SW480 (cell line): ENCODE results near the gene HMX1.

Source experiments
- DNase-seq: peaks from one replicate; pipeline ENCODE4 v3.0.0-alpha.2; 2016; ENCODE audit warnings: low spot score

HMX1 gene

DNA sequence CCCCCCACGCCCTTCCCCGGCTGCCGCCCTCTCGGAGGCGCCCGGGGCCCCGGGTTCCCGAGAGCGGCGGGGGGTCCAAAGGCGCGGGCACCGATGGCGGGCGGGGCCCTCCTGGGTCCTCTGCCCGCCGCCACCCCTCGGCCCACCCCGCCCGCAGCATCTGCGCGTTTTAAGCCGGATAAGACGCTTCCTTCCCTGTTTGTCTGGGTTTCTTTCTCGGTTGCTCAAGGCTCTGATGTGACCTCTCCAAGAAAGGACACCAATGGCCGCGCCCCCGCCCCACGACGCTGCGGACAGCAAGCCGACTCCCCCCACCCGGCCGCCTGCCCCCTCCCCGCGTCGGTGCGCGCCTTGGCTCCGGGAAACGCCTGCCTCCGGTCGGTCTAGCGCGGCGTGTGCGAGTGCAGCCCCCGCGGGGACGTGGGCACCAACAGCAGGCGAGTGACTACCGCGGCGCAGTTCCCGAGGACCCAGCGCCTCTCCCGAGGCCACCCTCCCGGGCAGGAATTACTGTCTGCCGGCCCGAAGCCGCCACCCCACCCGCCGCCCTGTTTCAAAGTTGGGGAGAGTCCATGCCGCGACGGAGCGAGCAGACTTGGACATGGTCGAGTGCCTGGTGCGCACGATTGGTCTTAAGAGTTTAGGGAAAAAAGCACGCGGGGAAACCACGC is 21.1 kb upstream of the HMX1 start:
- DNase-seq: no peak

DNA sequence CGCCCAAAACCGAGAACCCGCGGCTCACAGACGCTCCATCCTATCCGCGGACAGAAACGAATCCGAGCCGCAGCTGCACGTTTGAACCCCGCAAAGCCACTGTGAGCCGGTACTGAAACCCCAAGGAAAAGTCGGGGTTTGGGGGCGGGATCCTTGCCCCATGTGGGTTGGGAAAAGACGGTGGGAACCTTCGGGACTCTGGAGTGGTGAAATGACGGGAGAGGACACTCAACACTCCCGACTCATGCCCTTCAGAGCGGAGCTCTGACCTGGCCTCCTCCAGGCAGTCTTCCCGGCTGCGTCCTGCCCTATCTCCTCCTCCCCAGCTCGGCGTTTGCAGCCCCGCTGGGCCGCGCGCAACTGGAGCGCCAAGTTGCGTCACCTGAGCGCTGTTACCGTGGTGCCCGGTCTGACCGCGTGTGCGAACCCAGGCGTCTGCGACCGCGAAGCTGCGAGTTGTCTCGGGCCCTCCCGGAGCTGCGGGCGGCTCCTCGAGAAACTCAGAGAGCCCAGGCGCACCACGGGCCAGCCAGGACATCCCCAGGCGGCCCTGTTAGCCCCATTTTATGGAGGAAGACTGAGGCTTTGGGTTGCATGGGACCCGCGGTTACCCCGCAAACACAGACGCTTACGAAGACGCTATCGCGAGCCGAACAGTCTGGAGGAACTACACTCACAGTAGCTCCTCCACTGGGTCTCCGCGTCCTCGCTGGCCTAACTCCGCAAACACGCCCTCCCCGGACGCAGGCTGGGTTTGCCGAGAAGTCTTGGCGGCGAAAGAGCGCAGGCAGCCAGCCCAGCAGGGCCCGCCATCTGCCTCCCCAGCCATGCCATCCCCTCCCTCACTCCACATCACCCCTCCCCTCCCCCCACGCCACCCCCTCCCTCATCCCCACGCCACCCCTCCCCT is 20.3 kb upstream of the HMX1 start:
- no peak for DNase-seq

DNA sequence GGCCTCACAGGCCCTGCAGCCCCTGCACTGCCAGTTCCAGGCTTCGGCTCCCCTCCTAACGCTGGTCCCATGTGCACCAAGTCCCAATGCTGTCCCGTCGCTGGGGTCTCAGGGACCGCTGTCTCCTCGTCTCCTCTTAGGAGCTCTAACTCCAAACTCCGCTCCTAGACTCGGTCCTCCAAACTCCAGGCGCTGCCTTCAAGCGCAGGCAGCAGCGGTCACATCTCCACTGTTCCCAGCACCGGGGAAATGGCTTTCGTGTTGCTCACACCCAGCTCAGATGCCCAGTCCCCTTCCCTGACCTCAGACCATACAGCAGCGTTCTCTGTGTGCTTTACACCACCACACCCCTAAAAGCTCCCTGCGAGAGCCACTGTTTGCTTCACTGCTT is 19.6 kb upstream of the HMX1 start:
- no peak for DNase-seq

DNA sequence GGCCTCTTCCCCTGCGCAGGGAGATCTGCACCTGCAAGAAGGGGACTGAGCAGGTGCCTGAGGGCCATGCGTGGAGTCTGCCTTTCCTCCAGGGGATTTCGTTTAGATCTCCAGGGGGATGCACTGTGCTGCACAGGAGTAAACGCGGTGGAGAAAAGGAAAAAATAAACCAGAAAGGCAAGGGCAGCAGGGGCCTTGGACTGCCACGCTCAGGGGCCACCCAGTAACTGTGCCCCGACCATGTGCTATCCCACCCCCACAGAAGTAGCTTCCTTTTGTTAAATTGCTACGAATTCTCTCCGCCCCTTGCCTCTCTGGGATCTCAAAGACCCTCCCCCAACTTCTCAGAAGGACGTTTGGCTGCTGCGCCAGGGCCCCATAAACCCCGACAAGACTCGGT is 17.2 kb upstream of the HMX1 start:
- DNase-seq: no peak

DNA sequence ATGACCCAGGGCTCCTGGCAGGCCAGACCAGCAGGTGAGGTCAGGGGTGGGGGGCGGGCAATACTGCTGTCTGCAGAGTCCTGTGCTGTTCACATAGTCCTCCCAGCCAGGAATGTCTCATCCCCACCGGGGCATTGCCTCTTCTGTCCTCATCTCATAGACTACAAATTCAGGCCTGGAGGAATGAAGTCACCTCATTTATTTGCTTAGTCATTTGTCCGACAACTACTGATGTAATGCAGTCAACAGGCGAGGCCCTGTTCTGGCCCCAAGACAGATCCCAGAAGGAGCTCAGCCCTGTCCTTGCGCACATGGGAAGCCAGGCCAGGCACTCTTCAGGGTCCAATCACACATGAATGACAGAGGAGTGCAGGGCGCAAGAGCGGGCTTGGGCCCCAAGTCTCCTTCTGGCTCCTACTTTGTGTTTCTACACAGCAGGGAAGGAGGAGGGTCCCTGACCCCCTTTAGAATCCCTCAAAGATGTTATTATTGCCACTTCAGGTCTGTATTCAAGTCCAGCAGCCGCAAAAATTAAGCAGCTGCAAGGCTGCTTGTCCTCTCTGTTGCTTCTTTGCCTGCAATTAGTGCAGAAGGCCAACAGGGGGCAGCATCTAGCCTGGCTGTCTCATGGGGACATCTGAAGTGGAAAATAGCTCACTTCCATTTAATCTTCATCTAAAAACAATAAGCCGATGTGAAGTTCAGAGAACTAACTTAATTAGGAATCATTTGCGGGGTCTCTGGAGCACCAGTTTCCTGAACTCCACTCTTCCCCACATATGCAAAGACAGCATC is 15.2 kb upstream of the HMX1 start:
- DNase-seq: no peak

DNA sequence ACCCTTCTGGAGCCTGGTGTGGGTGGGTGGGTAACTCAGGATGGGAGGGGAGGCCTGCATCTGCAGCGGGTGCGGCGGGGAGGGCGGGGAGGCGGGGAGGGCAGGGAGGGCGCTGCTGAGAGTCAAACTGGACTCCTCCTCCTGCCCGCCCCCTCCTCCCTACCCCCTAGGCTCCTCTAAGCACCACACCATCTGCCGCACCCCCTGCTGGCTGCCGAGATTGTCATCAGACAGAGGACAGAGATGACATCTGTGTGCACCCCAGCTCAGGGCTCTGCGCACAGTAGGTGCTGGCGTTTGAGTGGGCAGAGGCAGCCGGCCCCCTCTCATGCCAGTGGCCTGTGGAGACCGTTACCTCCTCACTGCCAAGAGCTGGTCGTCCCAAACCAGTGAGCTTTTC is 10.6 kb upstream of the HMX1 start:
- no peak for DNase-seq

DNA sequence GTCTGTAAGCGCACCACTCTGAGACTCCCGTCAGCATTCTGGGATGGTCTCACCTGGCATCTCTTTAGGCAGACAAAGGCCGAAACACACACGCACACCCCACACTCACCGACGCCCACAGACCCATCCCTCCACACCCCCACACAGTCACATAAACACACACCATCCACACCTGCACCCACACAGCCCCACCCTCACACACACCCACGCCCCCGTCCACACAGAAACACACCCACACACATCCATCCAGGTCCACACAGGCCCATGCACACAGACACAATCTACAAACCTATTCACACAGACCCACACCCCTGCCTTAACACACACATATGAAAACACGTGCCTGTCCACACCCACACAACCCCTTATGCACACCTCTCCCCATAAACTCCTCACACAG is 9.2 kb upstream of the HMX1 start:
- DNase-seq: no peak

DNA sequence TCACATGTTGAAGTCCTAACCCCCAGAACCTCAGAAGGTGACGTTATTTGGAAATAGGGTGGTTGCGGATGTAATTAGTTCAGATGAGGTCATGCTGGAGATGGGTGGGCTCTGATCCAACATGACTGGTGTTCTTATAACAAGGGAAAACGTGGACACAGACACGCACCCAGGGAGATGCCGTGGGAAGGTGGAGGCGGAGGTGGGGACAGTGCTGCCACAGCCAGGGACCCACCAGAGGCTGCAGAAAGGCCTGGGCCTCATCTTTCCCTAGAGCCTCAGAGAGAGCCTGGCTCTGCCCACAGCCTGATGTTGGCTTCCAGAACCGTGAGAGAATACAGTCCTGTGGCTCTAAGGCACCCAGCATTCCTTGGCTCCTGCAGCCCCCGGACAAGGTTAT is 7.9 kb upstream of the HMX1 start:
- DNase-seq: no peak

DNA sequence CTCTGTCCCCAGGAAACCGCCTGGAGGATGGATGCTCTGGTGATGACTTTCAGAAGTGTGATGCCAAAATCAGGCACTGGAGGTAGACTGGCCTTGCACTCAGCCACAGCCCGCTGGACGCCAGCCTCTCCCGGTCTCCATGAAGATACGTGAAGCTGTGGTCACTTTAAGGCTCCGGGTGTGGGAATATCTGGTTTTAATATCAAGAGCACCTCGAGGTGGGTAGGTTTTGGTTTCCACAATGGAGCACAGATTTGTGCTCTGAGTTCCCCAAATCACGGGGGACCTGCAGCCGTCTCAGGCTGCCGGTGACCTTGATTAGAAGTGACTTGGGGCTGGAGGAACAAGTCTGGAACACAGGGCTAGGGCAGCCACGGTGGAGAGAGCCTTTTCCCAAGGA is 6.8 kb upstream of the HMX1 start:
- DNase-seq: no peak

DNA sequence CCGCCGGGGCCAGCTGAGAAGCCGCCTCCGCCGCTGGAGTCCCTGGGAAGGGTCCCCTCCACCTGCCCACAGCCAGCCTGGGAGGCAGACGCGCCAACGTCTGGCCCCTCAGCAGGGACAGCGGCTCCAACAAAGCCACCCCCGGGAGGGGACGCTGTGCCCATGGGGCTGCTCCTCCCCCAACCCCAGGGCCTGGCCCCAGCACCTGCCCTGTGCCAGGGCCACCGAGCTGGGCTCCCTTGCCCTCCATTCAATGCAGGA is 6.1 kb upstream of the HMX1 start:
- DNase-seq: no peak

DNA sequence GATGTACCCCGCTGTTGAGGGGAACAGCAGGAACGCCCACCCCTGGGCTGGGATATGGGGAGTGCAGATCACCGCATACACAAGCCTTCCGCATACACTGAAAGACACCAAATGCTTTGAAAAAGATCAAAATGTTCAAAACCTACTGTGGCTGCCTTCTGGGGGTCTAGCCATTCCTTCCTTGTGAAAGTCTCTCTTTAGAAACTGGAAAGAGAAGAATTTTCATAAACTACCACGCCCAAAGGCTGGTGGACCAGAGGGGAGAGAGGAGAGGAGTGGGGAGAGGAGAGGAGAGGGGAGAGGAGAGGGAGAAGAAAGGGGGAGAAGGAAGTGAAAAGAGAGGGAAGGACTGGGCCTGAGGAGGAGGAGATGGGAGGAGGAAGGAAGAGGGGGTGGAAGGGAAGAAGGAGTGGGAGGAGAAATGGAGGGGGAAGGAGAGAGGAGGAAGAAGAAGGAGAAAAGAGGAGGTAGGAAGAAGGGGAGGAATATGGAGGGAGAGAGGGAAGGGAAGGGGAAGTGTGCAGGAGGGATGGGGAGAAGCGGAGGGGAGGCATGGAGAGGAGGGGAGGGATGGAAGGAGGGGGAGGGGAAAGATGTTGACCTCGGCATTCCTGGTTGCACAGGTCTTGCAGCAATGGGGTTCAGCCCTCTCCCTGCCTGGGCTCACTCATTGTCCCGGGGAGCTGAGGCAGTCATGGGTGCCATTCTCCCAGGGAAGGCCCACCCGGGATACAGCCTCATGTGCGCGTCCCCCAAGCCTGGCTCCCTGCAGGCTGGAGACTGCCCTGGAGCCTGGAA is 5.5 kb upstream of the HMX1 start:
- no peak for DNase-seq

DNA sequence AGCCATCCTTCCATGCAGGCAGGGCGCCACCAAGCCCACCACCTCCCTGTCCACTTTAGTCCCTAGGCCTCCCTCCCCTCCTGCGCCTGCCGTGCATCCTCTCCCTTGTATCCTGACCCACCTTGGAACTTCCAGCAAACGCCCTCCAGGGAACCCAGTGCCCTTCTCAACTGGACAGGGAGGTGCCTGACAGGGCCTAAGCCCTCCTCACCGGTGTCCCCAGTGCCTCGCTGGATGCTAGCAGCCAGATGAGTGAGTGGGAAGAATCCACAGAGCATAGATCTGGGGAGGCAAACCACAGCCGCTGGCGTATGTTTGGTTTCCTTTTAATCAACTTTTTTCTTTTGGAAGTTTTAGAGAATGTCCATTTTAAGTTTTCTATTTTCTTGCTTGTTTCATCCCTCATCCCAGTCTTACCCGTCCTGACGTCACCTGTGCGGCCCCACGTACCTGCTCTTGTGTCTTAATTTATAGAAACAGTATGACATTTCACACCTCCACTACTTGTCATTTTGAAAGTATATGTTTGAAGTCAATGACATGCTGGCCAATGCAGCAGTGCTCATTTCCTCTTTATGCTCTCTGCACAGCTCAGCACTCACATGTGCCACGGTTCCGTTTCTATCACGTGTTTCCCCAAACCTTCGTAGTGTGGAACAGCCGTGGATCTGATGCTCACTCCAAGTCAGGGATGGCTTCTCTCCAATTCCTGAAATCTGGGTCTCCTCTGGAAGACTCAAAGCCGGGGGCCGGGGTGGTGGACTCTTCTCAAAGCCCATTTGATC is 3.4 kb upstream of the HMX1 start:
- no peak for DNase-seq

DNA sequence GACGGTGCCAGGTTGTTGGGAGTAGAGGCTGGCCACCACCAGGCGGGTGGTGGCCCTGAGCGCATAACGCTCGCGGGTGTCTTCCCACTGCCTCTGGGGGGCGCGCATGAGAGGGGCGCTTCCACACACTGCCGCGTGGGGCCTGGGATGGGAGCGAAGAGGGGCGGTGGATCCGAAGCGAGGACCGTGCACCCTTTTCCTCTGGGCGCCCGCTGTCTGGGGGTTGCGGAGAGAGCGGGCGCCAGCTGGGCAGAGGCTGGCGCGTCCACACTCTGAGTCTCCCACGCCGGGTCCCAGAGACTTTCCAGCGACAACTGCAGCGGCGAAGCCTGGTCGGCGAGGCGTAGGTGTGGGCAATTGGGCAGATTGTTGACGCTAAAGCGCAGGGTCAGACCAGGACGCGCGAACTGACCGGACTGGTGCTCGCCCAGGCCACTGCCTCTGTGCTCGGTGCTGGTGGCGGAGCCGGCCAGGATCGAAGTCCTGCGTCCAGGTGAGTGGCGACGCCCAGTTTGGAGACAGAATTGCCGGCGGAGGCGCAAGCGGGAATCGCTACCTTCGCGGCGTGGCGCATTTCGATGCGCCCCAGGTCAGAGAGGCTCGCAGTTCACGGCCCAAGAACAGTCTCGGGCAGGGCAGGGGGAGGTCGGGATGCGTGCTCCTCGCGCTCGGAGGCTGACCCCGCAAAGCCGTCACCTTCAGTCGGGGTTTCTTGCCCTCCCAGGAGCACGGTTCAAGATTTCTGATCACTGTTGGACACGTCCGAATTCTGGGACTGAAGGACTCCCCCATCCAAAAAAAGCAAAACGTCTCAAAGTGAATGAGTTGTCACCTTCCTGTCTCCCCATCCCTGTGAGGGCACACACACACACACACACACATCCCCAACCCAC is 2.6 kb upstream of the HMX1 start:
- no peak for DNase-seq

DNA sequence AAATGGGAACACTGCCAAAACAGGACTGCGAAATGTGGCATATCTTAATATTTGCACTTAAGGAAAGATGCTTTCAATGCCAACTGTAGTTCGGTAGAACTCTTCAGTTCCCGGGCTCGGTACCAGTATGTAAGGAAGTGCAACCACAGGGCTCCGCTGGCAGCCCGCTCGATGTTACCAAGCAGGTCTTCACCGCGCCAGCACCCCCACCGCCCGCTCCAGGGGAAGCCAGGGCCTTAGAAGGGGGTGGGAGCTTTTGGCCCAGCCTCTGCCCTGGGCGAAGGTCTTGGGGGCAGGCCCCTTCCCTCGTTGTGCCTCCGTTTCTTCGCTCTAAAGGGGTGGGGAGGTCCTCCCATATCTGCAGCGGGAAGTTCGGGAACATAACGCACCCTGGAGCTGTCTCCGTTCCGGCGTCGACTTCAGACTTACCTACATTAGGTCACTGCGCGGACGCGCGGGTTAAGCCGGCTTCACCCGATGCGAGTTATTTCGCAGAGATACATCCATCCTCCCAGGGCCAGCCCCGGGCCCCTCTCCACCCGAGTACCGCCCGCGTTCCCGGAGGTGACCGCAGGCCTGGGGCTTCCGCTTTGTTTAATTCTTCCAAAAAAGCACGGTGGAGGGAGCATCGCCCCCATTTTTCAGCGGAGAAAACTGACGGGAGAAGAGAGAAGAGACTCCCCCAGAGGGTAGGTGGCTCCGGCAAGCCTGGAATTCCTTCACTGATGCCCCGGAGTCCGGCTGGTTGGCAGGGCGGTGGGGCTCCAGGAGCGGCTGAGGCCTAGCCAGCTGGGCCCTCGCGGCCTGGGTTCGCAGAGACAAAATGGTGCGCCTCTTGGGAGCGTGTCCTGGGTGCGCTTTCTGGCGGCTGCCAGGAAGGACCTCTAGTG is 1.0 kb upstream of the HMX1 start:
- DNase-seq: no peak

DNA sequence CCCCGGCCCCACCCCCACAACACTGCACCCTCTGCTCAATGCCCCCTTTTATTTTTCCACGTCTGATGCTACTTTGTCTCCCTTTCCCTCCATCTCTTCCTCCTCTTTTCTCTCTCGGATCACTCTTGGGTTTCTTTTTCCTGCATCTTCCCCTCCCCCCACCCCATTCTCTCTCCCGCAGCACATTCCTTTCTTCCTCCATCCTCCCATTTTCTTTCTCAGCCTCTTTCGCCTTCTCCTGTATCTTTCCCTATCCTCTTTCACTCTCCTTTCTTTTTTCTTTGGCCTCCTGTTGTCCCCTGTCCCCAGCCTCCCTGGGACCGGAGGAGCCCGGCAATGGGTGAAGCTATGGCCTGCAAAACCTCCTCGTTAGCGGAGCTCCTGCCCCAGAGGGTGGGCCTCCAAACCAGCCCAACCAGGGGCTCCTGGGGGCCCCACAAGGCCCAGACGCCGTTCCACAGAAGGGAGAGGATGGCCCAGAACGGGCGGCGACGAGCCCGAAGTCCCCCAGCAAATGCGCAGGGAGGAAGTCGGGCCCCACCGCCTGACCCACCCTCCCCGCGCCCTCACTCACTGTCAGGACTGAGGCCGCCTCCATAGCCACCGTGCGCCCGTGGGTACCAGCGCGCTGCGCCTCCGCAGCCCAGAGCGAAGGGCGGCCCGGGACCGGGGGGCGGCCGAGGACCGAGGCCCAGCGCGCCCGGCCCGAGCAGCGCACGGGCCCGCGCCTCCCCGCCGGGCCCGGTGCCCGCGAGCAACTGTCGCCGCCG is 807 bp downstream of the HMX1 start:
- no peak for DNase-seq

DNA sequence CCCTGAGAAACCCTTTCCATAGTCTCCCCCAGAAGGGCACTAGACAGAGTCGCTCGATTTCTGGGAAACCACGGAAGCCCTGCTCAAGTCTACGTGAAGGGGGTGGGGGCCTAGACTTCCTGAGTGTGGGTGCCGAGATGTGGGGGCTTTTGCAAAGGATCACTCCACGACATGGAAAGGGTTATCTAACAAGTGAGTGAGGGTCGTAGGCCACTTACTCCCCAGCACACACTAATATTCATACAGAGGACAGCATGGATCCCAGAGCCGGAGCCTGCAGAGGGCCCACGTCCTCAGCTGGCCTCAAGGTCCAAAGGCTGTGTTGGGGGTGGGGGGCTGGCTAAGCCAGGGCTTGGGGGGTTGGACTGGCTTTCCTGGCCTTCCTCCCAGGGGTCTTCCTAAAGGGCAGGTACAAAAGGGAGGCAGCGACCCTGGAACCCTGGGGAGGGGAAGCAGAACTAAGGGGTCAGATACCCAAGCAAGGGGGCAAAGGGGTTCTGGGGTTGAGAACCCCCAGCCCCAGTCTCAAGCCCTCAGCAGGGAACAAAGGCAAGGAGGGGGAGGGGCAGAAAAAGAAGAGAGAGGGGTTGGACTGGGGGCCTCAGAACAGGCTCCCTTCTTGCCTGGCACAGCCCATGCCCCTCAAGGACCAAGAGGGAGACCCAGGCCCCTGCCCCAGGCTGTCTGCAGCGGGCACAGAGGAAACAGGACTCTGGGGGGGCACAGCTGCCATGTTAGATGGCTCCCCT is 1.6 kb downstream of the HMX1 start:
- DNase-seq: no peak

DNA sequence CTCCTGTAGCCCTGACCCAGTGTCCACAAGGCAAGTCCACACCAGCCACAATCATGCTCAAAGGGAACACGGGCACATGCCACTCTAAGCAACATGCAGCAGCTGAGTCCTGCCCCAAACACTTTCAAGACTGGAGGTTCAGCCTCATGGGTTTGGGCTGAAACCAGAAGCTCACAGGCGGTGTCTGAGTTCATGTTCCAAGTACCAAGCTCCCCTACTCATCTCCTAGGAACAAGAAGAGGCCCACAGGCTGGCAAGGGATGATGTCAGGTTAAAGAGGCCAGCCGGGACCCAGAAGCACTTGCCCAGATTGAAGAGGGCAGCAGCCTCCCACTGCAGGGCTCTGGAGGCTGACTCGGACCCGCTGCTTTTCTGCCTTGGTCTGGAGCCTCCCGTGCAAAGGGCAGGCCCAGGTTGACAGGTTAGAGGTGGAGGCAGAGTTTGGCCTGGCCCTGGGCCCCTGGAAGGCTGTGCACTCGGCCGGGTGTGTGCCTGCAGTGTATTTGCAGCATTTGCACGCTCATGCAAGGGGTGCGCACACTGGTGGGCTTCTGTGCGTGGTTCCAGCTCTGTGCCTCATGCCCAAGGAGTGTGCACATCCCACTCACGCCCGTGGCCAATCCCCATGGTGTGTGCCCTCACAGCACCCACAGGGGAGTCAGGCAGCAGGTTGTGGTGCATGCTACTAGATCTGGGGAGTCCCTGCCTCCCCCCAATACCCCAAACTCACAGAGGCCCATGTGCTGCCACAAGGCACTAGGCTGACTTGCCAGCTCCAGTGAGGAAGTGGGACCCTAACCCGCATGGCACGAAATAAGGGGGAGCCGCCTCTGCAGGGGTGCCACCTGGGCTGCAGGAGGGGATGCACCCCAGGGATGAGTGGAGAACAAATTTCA is 2.4 kb downstream of the HMX1 start:
- DNase-seq: no peak
